Liver (tissue), 9 donors: ENCODE data around the gene SPATA17. TPM values are rescaled to one million over a fixed set of nuclear protein-coding genes. Genes with fewer than 3 reads are reported as not detected.

Experiments used
- DNase-seq: peaks from one replicate; pipeline ENCODE4 v3.0.0-alpha.2; 2017; ENCODE audit warnings: low spot score
- H3K27ac ChIP-seq, 2 donors: one replicate each; pipeline ENCODE4 v1.7.0; 2013; ENCODE audit warnings: inconsistent platforms in 2 of 2, low read length in 2 of 2, control low read depth in 1 of 2, low read depth in 1 of 2, mild to moderate bottlenecking in 1 of 2
- H3K27me3 ChIP-seq, 4 donors: one replicate each; pipeline versions ENCODE4 v1.6.1 to v1.7.0; 2013; ENCODE audit warnings: low read length in 3 of 4, inconsistent platforms in 1 of 4, mild to moderate bottlenecking in 1 of 4, moderate library complexity in 1 of 4; ENCODE audit not compliant: control insufficient read depth in 4 of 4, insufficient read depth in 4 of 4
- H3K36me3 ChIP-seq, 4 donors: one replicate each; pipeline versions ENCODE4 v1.6.1 to v1.7.0; 2013; ENCODE audit warnings: low read length in 3 of 4, mild to moderate bottlenecking in 3 of 4, low read depth in 1 of 4, moderate library complexity in 1 of 4; ENCODE audit not compliant: control insufficient read depth in 4 of 4, insufficient read depth in 3 of 4
- H3K4me1 ChIP-seq, 4 donors: one replicate each; pipeline versions ENCODE4 v1.6.1 to v1.7.0; 2013; ENCODE audit warnings: low read length in 3 of 4, mild to moderate bottlenecking in 3 of 4, moderate library complexity in 1 of 4; ENCODE audit not compliant: control insufficient read depth in 4 of 4, insufficient read depth in 4 of 4
- H3K4me3 ChIP-seq, 3 donors: one replicate each; pipeline versions ENCODE4 v1.6.1 to v1.7.0; 2013; ENCODE audit warnings: low read length in 3 of 3, control low read depth in 1 of 3, low read depth in 1 of 3, mild to moderate bottlenecking in 1 of 3
- H3K9ac ChIP-seq, 2 donors: one replicate each; pipeline ENCODE4 v1.7.0; 2013; ENCODE audit warnings: low read length in 2 of 2, mild to moderate bottlenecking in 2 of 2, moderate library complexity in 2 of 2, control low read depth in 1 of 2, low read depth in 1 of 2
- H3K9me3 ChIP-seq, 4 donors: one replicate each; pipeline versions ENCODE4 v1.6.1 to v1.7.0; 2013; ENCODE audit warnings: low read length in 3 of 4; ENCODE audit not compliant: control insufficient read depth in 4 of 4
- ATF3 ChIP-seq: IDR thresholded peaks from 2 replicates; pipeline ENCODE4 v1.6.1; 2016; ENCODE audit warnings: antibody characterized with exemption
- CTCF ChIP-seq: fragments of 150-350 bp; IDR thresholded peaks from 2 replicates; pipeline ENCODE4 v1.5.1; 2017; ENCODE audit warnings: improper control_type of control experiment, low read depth, low read length; ENCODE audit not compliant: missing input control
- FOXA1 ChIP-seq: IDR thresholded peaks from 2 replicates; pipeline ENCODE4 v1.6.1; 2016; ENCODE audit warnings: antibody characterized with exemption
- FOXA2 ChIP-seq: IDR thresholded peaks from 2 replicates; pipeline ENCODE4 v1.6.1; 2016; ENCODE audit warnings: antibody characterized with exemption
- GABPA ChIP-seq, 2 donors: IDR thresholded peaks in 1 of 2; conservative IDR thresholded peaks in 1 of 2; 2 replicates each; pipeline ENCODE4 v1.6.1; 2016; ENCODE audit warnings: antibody characterized with exemption in 2 of 2, mild to moderate bottlenecking in 1 of 2, moderate library complexity in 1 of 2
- JUND ChIP-seq, 2 donors: IDR thresholded peaks; 2 replicates each; pipeline ENCODE4 v1.6.1; 2016; ENCODE audit warnings: antibody characterized with exemption in 2 of 2
- MAX ChIP-seq: IDR thresholded peaks from 2 replicates; pipeline ENCODE4 v1.6.1; 2016; ENCODE audit warnings: antibody characterized with exemption
- RAD21 ChIP-seq, 2 donors: IDR thresholded peaks; 2 replicates each; pipeline ENCODE4 v1.6.1; 2016; ENCODE audit warnings: antibody characterized with exemption in 2 of 2, mild to moderate bottlenecking in 2 of 2
- REST ChIP-seq: IDR thresholded peaks from 2 replicates; pipeline ENCODE4 v1.6.1; 2016; ENCODE audit warnings: antibody characterized with exemption, mild to moderate bottlenecking
- RXRA ChIP-seq, 2 donors: IDR thresholded peaks; 2 replicates each; pipeline ENCODE4 v1.6.1; 2017 to 2018; ENCODE audit warnings: antibody characterized with exemption in 2 of 2, mild to moderate bottlenecking in 1 of 2
- SP1 ChIP-seq: IDR thresholded peaks from 2 replicates; pipeline ENCODE4 v1.6.1; 2018; ENCODE audit warnings: antibody characterized with exemption, mild to moderate bottlenecking
- TAF1 ChIP-seq: conservative IDR thresholded peaks from 2 replicates; pipeline ENCODE4 v1.6.1; 2016; ENCODE audit warnings: antibody characterized with exemption, mild to moderate bottlenecking
- YY1 ChIP-seq: IDR thresholded peaks from 2 replicates; pipeline ENCODE4 v1.6.1; 2016; ENCODE audit warnings: antibody characterized with exemption, mild to moderate bottlenecking
- ZBTB33 ChIP-seq: IDR thresholded peaks from 2 replicates; pipeline ENCODE4 v1.6.1; 2016; ENCODE audit warnings: antibody characterized with exemption
- WGBS: extraction: QIAGEN DNeasy Blood & Tissue Kit; methylation state at CpG from one replicate; pipeline ENCODE4 v1.1.7; 2013; 5-methylcytosine and 5-hydroxymethylcytosine counted together
- polyA plus RNA-seq, 2 donors: library from polyadenylated mRNA; stranded (reverse) in 1 of 2; unstranded in 1 of 2; fragments of 200-250 nt in 1 of 2; fragments of >200 nt in 1 of 2; fragmentation: Nextera tagmentation in 1 of 2; extraction: Ambion mirVana in 1 of 2; gene quantifications; one replicate each; pipeline versions ENCODE4 v1.2.1 to v1.2.3, GENCODE V29; 2013 to 2015
- total RNA-seq, 2 donors: library from RNA; depleted of rRNA; stranded (reverse); fragments of >200 nt; gene quantifications; one replicate each; pipeline ENCODE4 v1.2.3, GENCODE V29; 2014
- donor health status: healthy.
- donor health status: healthy.
- donor health status: healthy.
- donor health status: healthy.
- donor health status: healthy.

Gene SPATA17
- total and polyA plus RNA-seq, 4 donors = 0.08 TPM; not detected in 2

GRCh38 chr1:217715681-217716080 lies 84.5 kb downstream of the SPATA17 start:
- 93% methylated on average over 4 of the region's 4 CpGs for WGBS
- Histone ChIP-seq H3K27me3 (peaks cover 0 to 4% (median 0%) of the 10 kb centered on the region in 4 donors), H3K9me3 (no peaks in the 10 kb centered on the region), H3K4me3 (no peak overlapping the region), H3K27ac (no peak overlapping the region), H3K4me1 (no peaks in the 10 kb centered on the region), H3K36me3 (no peaks in the 10 kb centered on the region), H3K9ac (no peak overlapping the region)
- no peak for DNase-seq
- no peak for TF ChIP-seq SP1
- no peak for TF ChIP-seq FOXA1
- TF ChIP-seq REST = no peak
- TF ChIP-seq JUND (IDR thresholded peaks at IDR 0.05) = no peak
- TF ChIP-seq MAX = no peak
- no peak for TF ChIP-seq TAF1
- TF ChIP-seq GABPA (IDR thresholded peaks at IDR 0.05 in 1 of 2, conservative IDR thresholded peaks at IDR 0.05 in 1 of 2) = no peak
- no peak for TF ChIP-seq YY1
- TF ChIP-seq ZBTB33 = no peak
- no peak for TF ChIP-seq CTCF
- no peak for TF ChIP-seq FOXA2
- no peak for TF ChIP-seq RAD21 (IDR thresholded peaks at IDR 0.05)
- no peak for TF ChIP-seq ATF3
- no peak for TF ChIP-seq RXRA (IDR thresholded peaks at IDR 0.05)

- H3K9ac ChIP-seq = no peak overlapping the region
- H3K9me3 ChIP-seq = peaks cover 0 to 2% (median 0%) of the 10 kb centered on the region in 4 donors
- DNase-seq = no peak
- no peak for TF ChIP-seq RXRA (IDR thresholded peaks at IDR 0.05)
- H3K4me1 ChIP-seq = no peaks in the 10 kb centered on the region
- WGBS = 56% methylated on average over 1 of the region's 1 CpG
- no peaks in the 10 kb centered on the region for H3K27me3 ChIP-seq
- no peak overlapping the region for H3K27ac ChIP-seq
- no peaks in the 10 kb centered on the region for H3K36me3 ChIP-seq
- H3K4me3 ChIP-seq = no peak overlapping the region
These were observed 86.8 kb downstream of the SPATA17 start for GRCh38 chr1:217717959-217718358.
